K562 (cell line): ENCODE measurements around the gene TSTD2. TPM values are rescaled to one million over a fixed set of nuclear protein-coding genes. Genes with fewer than 3 reads are reported as not detected.

Source experiments
- ERF ChIP-seq: fragments of 450-650 bp; formaldehyde crosslinking; IDR thresholded peaks from 2 replicates; pipeline ENCODE4 v1.4.0; 2020; ENCODE audit warnings: mild to moderate bottlenecking, mixed read lengths
- HMG20A ChIP-seq: fragments of 450-650 bp; formaldehyde crosslinking; conservative IDR thresholded peaks from 2 replicates; pipeline ENCODE4 v1.4.0; 2020; ENCODE audit warnings: mild to moderate bottlenecking, mixed read lengths
- HMG20B ChIP-seq: fragments of 250-450 bp; sonication (Bioruptor Pico); IDR thresholded peaks from 2 replicates; pipeline ENCODE4 v1.5.0; 2021; ENCODE audit warnings: mild to moderate bottlenecking
- NFE2L1 ChIP-seq: fragments of 450-650 bp; IDR thresholded peaks from 2 replicates; pipeline ENCODE4 v1.6.1; 2016; ENCODE audit warnings: missing genetic modification characterization, low read depth, mild to moderate bottlenecking, missing compliant biosample characterization, moderate library complexity, borderline replicate concordance
- NONO ChIP-seq, 2 experiments: fragments of 200-400 bp in 1 of 2; fragments of 450-650 bp in 1 of 2; formaldehyde crosslinking in 1 of 2; IDR thresholded peaks; 2 replicates each; pipeline ENCODE4 v1.6.1; 2017; ENCODE audit warnings: low read depth in 2 of 2, mild to moderate bottlenecking in 2 of 2, moderate library complexity in 2 of 2, low read length in 1 of 2
- ZBTB33 ChIP-seq: sonication (generic); formaldehyde crosslinking; IDR thresholded peaks from 2 replicates; pipeline ENCODE4 v1.8.1; 2023; ENCODE audit warnings: mild to moderate bottlenecking, missing genetic modification reagents
- ZNF12 ChIP-seq: sonication (generic); formaldehyde crosslinking; IDR thresholded peaks from 2 replicates; pipeline ENCODE4 v1.4.0; 2020; ENCODE audit warnings: mild to moderate bottlenecking, missing genetic modification reagents
- ZNF41 ChIP-seq: fragments of 250-450 bp; sonication (Bioruptor Pico); conservative IDR thresholded peaks from 2 replicates; pipeline ENCODE4 v1.4.0; 2020; ENCODE audit warnings: mild to moderate bottlenecking
- ZNF511 ChIP-seq: sonication (generic); formaldehyde crosslinking; IDR thresholded peaks from 2 replicates; pipeline ENCODE4 v1.8.0; 2022; ENCODE audit warnings: mild to moderate bottlenecking, missing genetic modification reagents
- polyA plus RNA-seq, 8 experiments: library from polyadenylated mRNA; depleted of rRNA in 4 of 8; stranded (reverse) in 5 of 8; unstranded in 3 of 8; fragments of >200 nt; fragmentation: Nextera tagmentation in 2 of 8; fragmentation: Illumina TruSeq in 1 of 8; extraction: Ambion mirVana in 2 of 8; extraction: Trizol in 1 of 8; gene quantifications; 2 replicates each; pipeline versions ENCODE4 v1.2.1 to v1.2.3, GENCODE V29; 2011 to 2014; ENCODE audit warnings: inconsistent platforms in 1 of 8, missing spikeins in 1 of 8
- total RNA-seq, 7 experiments: library from RNA; depleted of rRNA in 6 of 7; stranded (reverse); fragments of >200 nt in 6 of 7; fragmentation: Illumina TruSeq in 2 of 7; extraction: Trizol in 2 of 7; gene quantifications; 2 replicates each; pipeline versions ENCODE4 v1.2.1 to v1.2.3, GENCODE V29; 2011 to 2021; ENCODE audit warnings: low replicate concordance in 1 of 7
- TF ChIP-seq, protein P1 (sequence below): fragments of 450-650 bp; IDR thresholded peaks from 2 replicates; pipeline ENCODE4 v1.6.1; 2018; ENCODE audit not compliant: partially characterized antibody

The TSTD2 gene
- total and polyA plus RNA-seq, 9 of the 15 experiments (the other 6 are each of a cell fraction or from before 2014, with no cell fraction given) = 10.1 to 36.7 (median 19.0) TPM

- TF ChIP-seq ZNF511 (CRISPR knock-in tag) = peak; percentile 94
- TF ChIP-seq HMG20A (CRISPR knock-in tag) = no peak
- TF ChIP-seq, protein P1, sequence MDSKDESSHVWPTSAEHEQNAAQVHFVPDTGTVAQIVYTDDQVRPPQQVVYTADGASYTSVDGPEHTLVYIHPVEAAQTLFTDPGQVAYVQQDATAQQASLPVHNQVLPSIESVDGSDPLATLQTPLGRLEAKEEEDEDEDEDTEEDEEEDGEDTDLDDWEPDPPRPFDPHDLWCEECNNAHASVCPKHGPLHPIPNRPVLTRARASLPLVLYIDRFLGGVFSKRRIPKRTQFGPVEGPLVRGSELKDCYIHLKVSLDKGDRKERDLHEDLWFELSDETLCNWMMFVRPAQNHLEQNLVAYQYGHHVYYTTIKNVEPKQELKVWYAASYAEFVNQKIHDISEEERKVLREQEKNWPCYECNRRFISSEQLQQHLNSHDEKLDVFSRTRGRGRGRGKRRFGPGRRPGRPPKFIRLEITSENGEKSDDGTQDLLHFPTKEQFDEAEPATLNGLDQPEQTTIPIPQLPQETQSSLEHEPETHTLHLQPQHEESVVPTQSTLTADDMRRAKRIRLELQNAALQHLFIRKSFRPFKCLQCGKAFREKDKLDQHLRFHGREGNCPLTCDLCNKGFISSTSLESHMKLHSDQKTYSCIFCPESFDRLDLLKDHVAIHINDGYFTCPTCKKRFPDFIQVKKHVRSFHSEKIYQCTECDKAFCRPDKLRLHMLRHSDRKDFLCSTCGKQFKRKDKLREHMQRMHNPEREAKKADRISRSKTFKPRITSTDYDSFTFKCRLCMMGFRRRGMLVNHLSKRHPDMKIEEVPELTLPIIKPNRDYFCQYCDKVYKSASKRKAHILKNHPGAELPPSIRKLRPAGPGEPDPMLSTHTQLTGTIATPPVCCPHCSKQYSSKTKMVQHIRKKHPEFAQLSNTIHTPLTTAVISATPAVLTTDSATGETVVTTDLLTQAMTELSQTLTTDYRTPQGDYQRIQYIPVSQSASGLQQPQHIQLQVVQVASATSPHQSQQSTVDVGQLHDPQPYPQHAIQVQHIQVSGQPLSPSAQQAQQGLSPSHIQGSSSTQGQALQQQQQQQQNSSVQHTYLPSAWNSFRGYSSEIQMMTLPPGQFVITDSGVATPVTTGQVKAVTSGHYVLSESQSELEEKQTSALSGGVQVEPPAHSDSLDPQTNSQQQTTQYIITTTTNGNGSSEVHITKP = peak; percentile 82
- TF ChIP-seq ZBTB33 = no peak; the same call in 1 of the 2 replicates
- no peak; the same call in 1 of the 2 replicates for TF ChIP-seq HMG20B
- no peak; the same call in 1 of the 2 replicates for TF ChIP-seq ZNF12 (CRISPR knock-in tag)
- TF ChIP-seq NONO (IDR thresholded peaks at IDR 0.05; ENCODE audit: low read depth in 2 of 2, low read length in 1 of 2) = peak in 1 of 2 experiments; percentile 79; a peak in 1 of 4 replicates
- no peak for TF ChIP-seq ZNF41 (CRISPR knock-in tag)
- no peak for TF ChIP-seq NFE2L1 (tag)
- 0 out of 2 replicates have a peak, but pooled peaks have one; percentile 35 for TF ChIP-seq ERF
These were observed at the start of gene TSTD2, which contains the start of gene NCBP1 (continued) for GRCh38 chr9:97632985-97633858.
